GM21529 (cell line): ENCODE measurements around the gene OR2A5.
"Not testable (repeated sequence)": the region's sequence is repeated elsewhere in the genome, so short reads cannot be mapped to it uniquely, and the experiment has no call there.

Experiments used
- ATAC-seq: cut with Tn5 transposase; IDR thresholded peaks from one replicate; pipeline ENCODE4 v1.9.1; 2021; ENCODE audit not compliant: unreplicated experiment

The OR2A5 gene

GRCh38 chr7:144048648-144049047 lies at the start of gene OR2A5:
Gene OR2A5, plus strand, starts transcription at chr7:144048948. Its CDS starts 1,454 bp downstream, at chr7:144050402.
- ATAC-seq: no peak

- ATAC-seq: no peak
Measured at GRCh38 chr7:144000020-144000419, 48.7 kb upstream of the OR2A5 start, which contains the start of gene OR6B1. Gene OR6B1, plus strand, starts transcription at chr7:144000320. Its CDS starts 3,677 bp downstream, at chr7:144003997.

GRCh38 chr7:144001543-144001942 lies 47.2 kb upstream of the OR2A5 start:
- no peak for ATAC-seq

GRCh38 chr7:144004703-144005102 lies 44.0 kb upstream of the OR2A5 start:
- ATAC-seq: no peak

- no peak for ATAC-seq
Measured at GRCh38 chr7:144006029-144006691, 42.6 kb upstream of the OR2A5 start.

GRCh38 chr7:144006692-144007042 lies 42.1 kb upstream of the OR2A5 start:
- no peak for ATAC-seq

- no peak for ATAC-seq
Measured at GRCh38 chr7:144009361-144009760, 39.4 kb upstream of the OR2A5 start.

- not testable (repeated sequence) for ATAC-seq
Measured at GRCh38 chr7:144010061-144010460, 38.7 kb upstream of the OR2A5 start.

- ATAC-seq: not testable (repeated sequence)
Measured at GRCh38 chr7:144010821-144011220, 37.9 kb upstream of the OR2A5 start.

- ATAC-seq: no peak
Measured at GRCh38 chr7:144011458-144012230, 37.1 kb upstream of the OR2A5 start.

- no peak for ATAC-seq
Measured at GRCh38 chr7:144018065-144018464, 30.7 kb upstream of the OR2A5 start.

- ATAC-seq: no peak
Measured at GRCh38 chr7:144019457-144019856, 29.3 kb upstream of the OR2A5 start.

GRCh38 chr7:144020340-144020739 lies 28.4 kb upstream of the OR2A5 start:
- ATAC-seq: no peak

- no peak for ATAC-seq
Measured at GRCh38 chr7:144022169-144022568, 26.6 kb upstream of the OR2A5 start.

- ATAC-seq: no peak
Measured at GRCh38 chr7:144023171-144023827, 25.4 kb upstream of the OR2A5 start.

GRCh38 chr7:144024213-144024612 lies 24.5 kb upstream of the OR2A5 start:
- ATAC-seq: no peak

GRCh38 chr7:144026203-144026883 lies 22.4 kb upstream of the OR2A5 start:
- ATAC-seq: no peak

- no peak for ATAC-seq
Measured at GRCh38 chr7:144027070-144027469, 21.7 kb upstream of the OR2A5 start.

- no peak for ATAC-seq
Measured at GRCh38 chr7:144027974-144028373, 20.8 kb upstream of the OR2A5 start.

GRCh38 chr7:144028547-144028946 lies 20.2 kb upstream of the OR2A5 start:
- ATAC-seq: no peak

- no peak for ATAC-seq
Measured at GRCh38 chr7:144032516-144032915, 16.2 kb upstream of the OR2A5 start.
